Mucosa of descending colon (tissue), 3 donors: Measurements from ENCODE around the gene GAST. TPM values are rescaled to one million over a fixed set of nuclear protein-coding genes. Genes with fewer than 3 reads are reported as not detected.

Source experiments
- ATAC-seq: fragments of 200-7000 bp; cut with Tn5 transposase; one replicate; pipeline ENCODE4 v1.9.1; 2020; ENCODE audit warnings: mild to moderate bottlenecking, moderate library complexity
- DNase-seq, 3 donors: peaks; one replicate each; pipeline ENCODE4 v3.0.0-alpha.2; 2020
- H3K36me3 ChIP-seq: fragments of 200-600 bp; one replicate; pipeline ENCODE4 v1.8.0; 2021; ENCODE audit warnings: low read depth, mild to moderate bottlenecking
- H3K4me1 ChIP-seq: fragments of 200-600 bp; one replicate; pipeline ENCODE4 v1.8.0; 2021; ENCODE audit warnings: low read depth, mild to moderate bottlenecking
- H3K4me3 ChIP-seq: fragments of 200-600 bp; one replicate; pipeline ENCODE4 v1.8.0; 2021; ENCODE audit warnings: mild to moderate bottlenecking
- H3K9me3 ChIP-seq: fragments of 200-600 bp; one replicate; pipeline ENCODE4 v1.8.0; 2021; ENCODE audit warnings: mild to moderate bottlenecking
- intact Hi-C, 2 donors: fragments of 100-400 bp; cut with DNase I in 1 of 2; cut with micrococcal nuclease in 1 of 2; formaldehyde crosslinking; loops; one replicate each; pipeline versions ENCODE4 v1.11.0 to v1.11.1; 2022; cut with DNase I, micrococcal nuclease
- total RNA-seq, 3 donors: library from RNA; stranded (reverse); fragmentation: NEBNext Ultra II Directional in 2 of 3; extraction: Animal tissue kit (Norgen Biotek cat#: 25700) in 2 of 3; gene quantifications; one replicate each; pipeline versions ENCODE4 v1.2.1 to v1.2.4, GENCODE V29; 2021 to 2023
- TF ChIP-seq, protein P1 (sequence below): fragments of 200-600 bp; IDR thresholded peaks from one replicate; pipeline ENCODE4 v1.8.0; 2022; ENCODE audit warnings: antibody characterized with exemption, mild to moderate bottlenecking
- donor health status: DM: no; HTN: no; CAD: no; lungs with moderate emphysema.
- donor health status: DM: no; HTN: no; CAD: no.
- donor health status: DM: no; HTN: yes; CAD: no.

Gene GAST
- total RNA-seq, 3 donors from 2014 or later, result not detected

DNA sequence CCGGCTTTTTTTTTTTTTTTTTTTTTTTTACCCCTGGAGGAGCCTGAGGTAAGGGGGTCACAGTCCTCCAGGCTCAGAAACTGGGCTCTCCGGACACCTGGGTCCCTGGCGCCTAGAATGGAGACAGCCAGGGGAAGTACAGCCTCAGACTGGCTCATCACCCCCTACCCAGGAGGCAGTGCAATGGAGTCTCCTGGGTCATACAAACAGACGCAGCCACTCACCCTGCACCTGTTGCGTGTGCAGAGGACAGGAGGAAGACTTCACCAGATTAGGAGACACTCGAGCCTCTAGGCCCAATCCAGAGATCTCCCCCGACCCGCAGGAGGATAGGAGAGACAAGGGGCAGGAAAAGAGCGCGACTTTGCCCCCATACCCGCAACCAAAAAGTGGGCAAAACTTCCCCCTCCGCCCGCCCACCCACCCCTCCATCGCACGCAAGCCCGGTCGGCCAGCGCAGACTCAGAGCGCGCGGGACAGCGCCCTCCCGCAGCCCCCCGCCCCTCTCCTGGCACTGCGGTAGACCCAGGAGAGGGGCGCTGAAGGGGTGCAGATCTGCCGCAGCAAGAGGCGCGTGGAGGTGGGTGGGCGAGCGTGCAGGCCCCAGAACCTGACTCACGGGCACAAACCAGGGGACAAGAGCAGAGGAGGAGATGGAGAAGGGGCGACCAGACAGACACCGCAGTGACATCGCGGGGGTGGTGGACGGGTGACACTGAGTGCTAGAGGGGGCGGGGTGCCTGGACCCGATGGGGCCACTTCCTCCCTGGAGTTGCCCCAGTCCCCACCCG is 21.4 kb downstream of the GAST start:
- Histone ChIP-seq H3K4me1 (peaks cover 9% of the 10 kb centered on the region), H3K9me3 (no peaks in the 10 kb centered on the region), H3K36me3 (no peaks in the 10 kb centered on the region), H3K4me3 (no peak overlapping the region)
- intact Hi-C loops, result loop anchor here in 1 of 2 donors (10.0 kb wide), 1 partner anchor 151 kb away; no protein-coding TSS in a partner anchor
- DNase-seq (no peak), ATAC-seq (no peak)
- TF ChIP-seq, protein P1, sequence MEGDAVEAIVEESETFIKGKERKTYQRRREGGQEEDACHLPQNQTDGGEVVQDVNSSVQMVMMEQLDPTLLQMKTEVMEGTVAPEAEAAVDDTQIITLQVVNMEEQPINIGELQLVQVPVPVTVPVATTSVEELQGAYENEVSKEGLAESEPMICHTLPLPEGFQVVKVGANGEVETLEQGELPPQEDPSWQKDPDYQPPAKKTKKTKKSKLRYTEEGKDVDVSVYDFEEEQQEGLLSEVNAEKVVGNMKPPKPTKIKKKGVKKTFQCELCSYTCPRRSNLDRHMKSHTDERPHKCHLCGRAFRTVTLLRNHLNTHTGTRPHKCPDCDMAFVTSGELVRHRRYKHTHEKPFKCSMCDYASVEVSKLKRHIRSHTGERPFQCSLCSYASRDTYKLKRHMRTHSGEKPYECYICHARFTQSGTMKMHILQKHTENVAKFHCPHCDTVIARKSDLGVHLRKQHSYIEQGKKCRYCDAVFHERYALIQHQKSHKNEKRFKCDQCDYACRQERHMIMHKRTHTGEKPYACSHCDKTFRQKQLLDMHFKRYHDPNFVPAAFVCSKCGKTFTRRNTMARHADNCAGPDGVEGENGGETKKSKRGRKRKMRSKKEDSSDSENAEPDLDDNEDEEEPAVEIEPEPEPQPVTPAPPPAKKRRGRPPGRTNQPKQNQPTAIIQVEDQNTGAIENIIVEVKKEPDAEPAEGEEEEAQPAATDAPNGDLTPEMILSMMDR, result no peak

DNA sequence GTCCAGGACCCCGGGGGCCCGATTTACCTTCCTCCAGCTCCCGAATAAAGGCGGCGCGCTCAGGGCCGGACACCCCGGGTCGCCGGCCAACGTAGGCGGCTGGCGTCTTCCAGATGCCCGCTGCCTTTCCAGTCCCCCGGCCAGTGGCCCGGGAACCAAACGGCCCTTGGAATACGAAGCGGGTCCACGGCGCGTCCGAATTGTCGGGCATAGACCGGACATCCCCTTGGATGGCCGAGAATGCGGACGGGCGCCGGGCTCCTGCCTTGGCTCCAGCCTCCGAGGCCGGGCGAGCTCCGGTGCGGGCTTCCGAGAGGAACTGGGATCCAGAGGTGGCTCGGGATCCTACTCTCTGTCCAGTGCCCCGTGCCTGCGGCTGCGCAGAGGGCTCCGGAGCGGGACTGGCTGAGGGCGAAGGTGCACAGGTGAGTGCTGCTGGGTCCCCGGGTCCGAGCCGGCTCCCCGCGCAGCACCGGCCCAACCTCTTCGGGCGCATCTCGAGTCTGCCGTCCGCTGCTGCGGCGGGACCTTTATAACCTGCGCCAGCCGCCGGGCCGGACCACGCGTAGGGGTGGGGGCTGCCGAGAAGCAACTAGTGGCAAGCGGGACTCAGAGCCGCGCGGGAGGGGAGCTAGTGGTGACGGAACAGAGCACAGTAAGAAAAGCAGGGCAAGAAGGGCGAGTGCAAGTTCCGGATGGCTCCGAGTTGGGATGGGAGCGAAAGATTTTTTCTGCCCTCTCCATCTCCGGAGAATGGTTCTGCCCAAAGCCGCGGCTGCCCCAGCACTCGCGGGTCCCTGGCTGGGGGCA is 22.2 kb downstream of the GAST start, which contains the start of gene HAP1:
TSS of gene HAP1 (minus strand) at position 505 of the 810 bp plus-strand sequence. CDS start at position 496, 9 bp downstream.
- peak; percentile 17 for ATAC-seq

DNA sequence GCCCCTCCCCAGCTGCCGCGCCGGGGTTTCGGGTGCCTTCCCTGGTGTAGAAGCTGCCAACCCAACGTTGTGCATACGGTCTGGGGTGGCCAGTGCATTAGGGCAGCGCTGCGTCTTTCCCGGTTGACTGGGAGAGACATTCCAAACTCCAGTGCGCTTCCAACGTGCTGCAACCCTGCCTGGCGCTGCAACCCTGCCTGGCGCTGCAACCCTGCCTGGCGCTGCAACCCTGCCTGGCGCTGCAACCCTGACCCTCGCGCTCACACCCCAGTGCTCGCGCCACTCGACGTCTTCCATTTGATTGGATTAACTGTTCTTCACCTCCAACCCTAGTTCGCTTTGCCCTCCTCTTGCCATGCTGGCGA is 22.8 kb downstream of the GAST start:
- TF ChIP-seq, protein P1, result no peak
- ATAC-seq, result no peak
- Histone ChIP-seq H3K4me3 (no peak overlapping the region), H3K4me1 (peaks cover 9% of the 10 kb centered on the region), H3K9me3 (no peaks in the 10 kb centered on the region), H3K36me3 (no peaks in the 10 kb centered on the region)
- no peak for DNase-seq
- intact Hi-C loops, result loop anchor here (5.0 to 10.0 kb wide), 2 partner anchors 67 to 150 kb away; no protein-coding TSS in a partner anchor

More for the DNA sequence above, 22.2 kb downstream of the GAST start, which contains the start of gene HAP1:
- intact Hi-C loops, result loop anchor here in 1 of 2 donors (10.0 kb wide), 1 partner anchor 150 kb away; no protein-coding TSS in a partner anchor
- Histone ChIP-seq H3K4me3 (no peak within 1 kb of the TSS), H3K9me3 (no peaks in the 10 kb centered on the region), H3K4me1 (peaks cover 9% of the 10 kb centered on the region), H3K36me3 (no peaks in the 10 kb centered on the region)
- DNase-seq, result peak in 1 of 3 donors; percentile 47
- TF ChIP-seq, protein P1, result no peak

DNA sequence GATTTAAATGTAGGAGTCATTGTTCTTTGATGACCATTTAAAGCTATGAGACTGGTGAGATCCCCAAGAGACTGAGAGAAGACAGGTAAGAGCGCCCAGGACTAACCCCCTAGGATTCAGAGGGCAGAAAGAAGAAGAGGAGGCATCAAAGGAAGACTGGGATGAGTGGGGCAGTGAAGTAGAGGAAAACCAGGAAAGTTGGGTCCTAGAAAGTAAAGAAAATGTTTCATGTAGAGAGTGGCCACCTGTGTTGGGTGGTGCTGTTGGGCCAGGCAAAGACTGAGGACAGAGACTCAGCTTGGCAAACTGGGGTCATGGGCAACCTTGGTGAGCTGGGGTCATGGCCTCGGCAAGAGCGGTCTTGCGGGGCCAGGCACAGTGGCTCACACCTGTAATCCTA is 23.6 kb downstream of the GAST start:
- no peak overlapping the region for H3K4me3 ChIP-seq
- intact Hi-C loops, result loop anchor here (5.0 to 10.0 kb wide), 2 partner anchors 67 to 149 kb away; no protein-coding TSS in a partner anchor
- peaks cover 9% of the 10 kb centered on the region for H3K4me1 ChIP-seq
- no peaks in the 10 kb centered on the region for H3K9me3 ChIP-seq
- ATAC-seq, result no peak
- no peak for DNase-seq
- H3K36me3 ChIP-seq, result no peaks in the 10 kb centered on the region
- TF ChIP-seq, protein P1, result no peak

DNA sequence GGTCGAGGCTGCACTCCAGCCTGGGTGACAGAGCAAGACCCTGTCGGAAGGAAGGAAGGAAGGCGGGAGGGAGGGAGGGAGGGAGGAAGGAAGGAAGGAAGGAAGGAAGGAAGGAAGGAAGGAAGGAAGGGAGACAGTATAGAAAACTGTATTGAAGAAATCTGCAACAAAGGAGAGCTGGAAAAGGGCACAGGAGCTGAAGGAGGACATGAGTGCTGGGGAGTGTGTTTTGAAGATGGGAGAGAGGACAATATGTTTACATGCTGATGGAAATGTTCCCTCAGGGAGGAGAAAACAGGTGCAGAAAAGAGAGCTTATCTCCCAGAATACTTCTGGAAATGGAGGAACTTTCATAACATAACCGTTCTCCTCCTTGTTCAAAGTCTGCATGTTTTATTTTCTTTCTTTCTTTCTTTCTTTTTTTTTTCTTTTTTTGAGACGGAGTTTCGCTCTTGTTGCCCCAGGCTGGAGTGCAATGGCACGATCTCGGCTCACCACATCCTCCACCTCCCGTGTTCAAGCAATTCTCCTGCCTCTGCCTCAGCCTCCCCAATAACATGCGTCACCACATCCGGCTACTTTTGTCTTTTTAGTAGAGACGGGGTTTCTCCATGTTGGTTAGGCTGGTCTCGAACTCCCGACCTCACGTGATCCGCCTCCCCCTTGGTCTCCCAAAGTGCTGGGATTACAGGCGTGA is 25.0 kb downstream of the GAST start:
- Histone ChIP-seq H3K4me3 (no peak overlapping the region), H3K36me3 (no peaks in the 10 kb centered on the region), H3K9me3 (no peaks in the 10 kb centered on the region), H3K4me1 (peaks cover 9% of the 10 kb centered on the region)
- ATAC-seq (no peak), DNase-seq (no peak)
- TF ChIP-seq, protein P1, result no peak
- intact Hi-C loops, result loop anchor here (5.0 to 10.0 kb wide), 2 partner anchors 65 to 148 kb away; no protein-coding TSS in a partner anchor
